H1 (cell line): Measurements from ENCODE around the gene ELL. TPM values are rescaled to one million over a fixed set of nuclear protein-coding genes. Genes with fewer than 3 reads are reported as not detected.
A peak's percentile ranks its signal among the peaks of the same experiment; 100 is the strongest.

Experiments
- CTCF ChIA-PET: fragments of 300-600 bp; sonication (Branson Sonifier 250); formaldehyde crosslinking; loops from one replicate; lab custom pipeline; 2021; ENCODE audit not compliant: partially characterized antibody; lab: Charles Lee
- POLR2A ChIA-PET: fragments of 300-600 bp; sonication (Branson Sonifier 250); formaldehyde crosslinking; loops from one replicate; lab custom pipeline; 2021; ENCODE audit warnings: inconsistent platforms; ENCODE audit not compliant: partially characterized antibody; lab: Charles Lee
- DNase-seq, 2 experiments: peaks; one replicate each; pipeline versions ENCODE4 v3.0.0 to v3.0.0-alpha.2; 2010 to 2022; ENCODE audit warnings: low spot score in 2 of 2, low read depth in 1 of 2, mixed read lengths in 1 of 2
- FAIRE-seq: peaks from 2 replicates; lab custom pipeline; 2011; peaks lifted over from hg19 to GRCh38; lab: Jason Lieb, UNC
- H2AFZ ChIP-seq: 2 replicates; pipeline ENCODE4 v1.8.1; 2012; ENCODE audit warnings: low read length, inconsistent platforms
- H2AK5ac ChIP-seq: 2 replicates; pipeline ENCODE4 v1.6.1; 2013; ENCODE audit warnings: low read depth, low read length
- H2BK120ac ChIP-seq: replicated peaks from 2 replicates; pipeline ENCODE3; 2013; ENCODE audit warnings: low read depth, low read length, inconsistent platforms
- H2BK12ac ChIP-seq: 2 replicates; pipeline ENCODE4 v1.6.1; 2013; ENCODE audit warnings: low read depth, low read length
- H2BK15ac ChIP-seq: 2 replicates; pipeline ENCODE4 v1.6.1; 2013; ENCODE audit warnings: low read length
- H2BK20ac ChIP-seq: 2 replicates; pipeline ENCODE4 v1.6.1; 2013; ENCODE audit warnings: low read length
- H2BK5ac ChIP-seq: 2 replicates; pipeline ENCODE4 v1.6.1; 2013; ENCODE audit warnings: low read depth, low read length
- H3K14ac ChIP-seq: 2 replicates; pipeline ENCODE4 v1.6.1; 2013; ENCODE audit warnings: inconsistent platforms; ENCODE audit not compliant: insufficient read length
- H3K18ac ChIP-seq: 2 replicates; pipeline ENCODE4 v1.6.1; 2013; ENCODE audit warnings: low read length; ENCODE audit errors: extremely low read depth
- H3K23ac ChIP-seq: 2 replicates; pipeline ENCODE4 v1.6.1; 2013; ENCODE audit warnings: inconsistent platforms; ENCODE audit not compliant: insufficient read length
- H3K23me2 ChIP-seq: 2 replicates; pipeline ENCODE4 v1.6.1; 2013; ENCODE audit warnings: low read depth, low read length
- H3K27ac ChIP-seq: 2 replicates; pipeline ENCODE4 v1.6.1; 2011; ENCODE audit warnings: low read depth, low read length, inconsistent platforms
- H3K27me3 ChIP-seq, 4 experiments: replicated peaks in 1 of 4; 1 replicate in 1 of 4; 2 replicates in 3 of 4; pipeline versions ENCODE4 v1.6.1 to v1.8.1; 2011 to 2013; ENCODE audit warnings: low read length in 3 of 4, mild to moderate bottlenecking in 3 of 4, inconsistent platforms in 2 of 4, mixed read lengths in 2 of 4, moderate library complexity in 1 of 4; ENCODE audit not compliant: control insufficient read depth in 3 of 4, insufficient read depth in 3 of 4; ENCODE audit errors: extremely low read depth in 1 of 4
- H3K36me3 ChIP-seq, 4 experiments: 2 replicates each; pipeline versions ENCODE4 v1.6.1 to v1.8.1; 2011 to 2013; ENCODE audit warnings: mild to moderate bottlenecking in 4 of 4, low read length in 3 of 4, moderate library complexity in 2 of 4, control low read depth in 1 of 4, inconsistent platforms in 1 of 4; ENCODE audit not compliant: insufficient read depth in 4 of 4, control insufficient read depth in 2 of 4
- H3K4ac ChIP-seq: replicated peaks from 2 replicates; pipeline ENCODE3; 2013; ENCODE audit warnings: low read length, low read depth, mixed read lengths, inconsistent platforms; ENCODE audit not compliant: insufficient read length
- H3K4me1 ChIP-seq, 4 experiments: replicated peaks in 1 of 4; 1 replicate in 1 of 4; 2 replicates in 3 of 4; pipeline versions ENCODE4 v1.6.1 to v1.8.1; 2011 to 2013; ENCODE audit warnings: low read length in 3 of 4, inconsistent platforms in 2 of 4, mixed read lengths in 1 of 4; ENCODE audit not compliant: insufficient read depth in 4 of 4, control insufficient read depth in 3 of 4
- H3K4me2 ChIP-seq, 2 experiments: 2 replicates each; pipeline versions ENCODE4 v1.6.1 to v1.8.1; 2011 to 2013; ENCODE audit warnings: low read depth in 2 of 2, low read length in 2 of 2, control low read depth in 1 of 2, inconsistent platforms in 1 of 2, mild to moderate bottlenecking in 1 of 2; ENCODE audit not compliant: insufficient read depth in 1 of 2
- H3K4me3 ChIP-seq, 4 experiments: fragments of 200-600, 300-600 bp in 1 of 4; sonication (generic), shearing (Covaris generic), sonication (Bioruptor Twin) in 1 of 4; 2 replicates each; pipeline versions ENCODE4 v1.5.1 to v1.8.1; 2011 to 2016; ENCODE audit warnings: low read length in 4 of 4, low read depth in 3 of 4, control low read depth in 2 of 4, inconsistent platforms in 2 of 4, mild to moderate bottlenecking in 2 of 4, mixed read lengths in 1 of 4, moderate library complexity in 1 of 4; ENCODE audit not compliant: insufficient read depth in 2 of 4; ENCODE audit errors: extremely low read depth in 1 of 4
- H3K56ac ChIP-seq: replicated peaks from 2 replicates; pipeline ENCODE3; 2013; ENCODE audit warnings: low read depth, mild to moderate bottlenecking, mixed read lengths, low read length, inconsistent platforms; ENCODE audit not compliant: insufficient read length
- H3K79me1 ChIP-seq: 2 replicates; pipeline ENCODE4 v1.6.1; 2013; ENCODE audit warnings: low read depth, low read length, control low read depth
- H3K79me2 ChIP-seq, 2 experiments: 2 replicates each; pipeline versions ENCODE4 v1.6.1 to v1.8.1; 2012 to 2013; ENCODE audit warnings: low read length in 2 of 2, mild to moderate bottlenecking in 2 of 2, inconsistent platforms in 1 of 2; ENCODE audit not compliant: insufficient read depth in 2 of 2, control insufficient read depth in 1 of 2
- H3K9ac ChIP-seq, 4 experiments: replicated peaks in 1 of 4; 1 replicate in 1 of 4; 2 replicates in 3 of 4; pipeline versions ENCODE4 v1.6.1 to v1.8.1; 2011 to 2013; ENCODE audit warnings: low read depth in 3 of 4, low read length in 3 of 4, control low read depth in 2 of 4, mild to moderate bottlenecking in 2 of 4, moderate library complexity in 2 of 4, inconsistent platforms in 1 of 4; ENCODE audit errors: extremely low read depth in 1 of 4
- H3K9me3 ChIP-seq, 2 experiments: 2 replicates each; pipeline versions ENCODE4 v1.6.1 to v1.8.1; 2012 to 2013; ENCODE audit warnings: mild to moderate bottlenecking in 2 of 2, moderate library complexity in 2 of 2, control low read depth in 1 of 2, inconsistent platforms in 1 of 2, low read depth in 1 of 2, low read length in 1 of 2, mixed read lengths in 1 of 2; ENCODE audit not compliant: insufficient read depth in 2 of 2
- H4K20me1 ChIP-seq, 2 experiments: replicated peaks in 1 of 2; 2 replicates each; pipeline versions ENCODE3 to v1.8.1; 2011 to 2013; ENCODE audit warnings: inconsistent platforms in 2 of 2, low read length in 2 of 2, mild to moderate bottlenecking in 1 of 2; ENCODE audit not compliant: insufficient read depth in 2 of 2, control insufficient read depth in 1 of 2
- H4K5ac ChIP-seq: 2 replicates; pipeline ENCODE4 v1.6.1; 2013; ENCODE audit warnings: low read length, low read depth, mixed read lengths, inconsistent platforms; ENCODE audit not compliant: insufficient read length
- H4K8ac ChIP-seq: 2 replicates; pipeline ENCODE4 v1.8.0; 2013; ENCODE audit warnings: mild to moderate bottlenecking, moderate library complexity, low read length, inconsistent platforms; ENCODE audit not compliant: insufficient read depth; ENCODE audit errors: extremely low read depth
- H4K91ac ChIP-seq: replicated peaks from 2 replicates; pipeline ENCODE3; 2013; ENCODE audit warnings: low read length, mixed read lengths, inconsistent platforms; ENCODE audit not compliant: insufficient read length
- FOSL1 ChIP-seq: IDR thresholded peaks from 2 replicates; pipeline ENCODE4 v1.6.1; 2011; ENCODE audit warnings: mild to moderate bottlenecking, low read depth, low read length, moderate library complexity; ENCODE audit not compliant: insufficient read depth
- HDAC2 ChIP-seq, 2 experiments: fragments of 300-600 bp in 1 of 2; sonication (generic) in 1 of 2; IDR thresholded peaks; 2 replicates each; pipeline ENCODE4 v1.6.1; 2011 to 2012; ENCODE audit warnings: low read depth in 2 of 2, low read length in 2 of 2, mild to moderate bottlenecking in 2 of 2, moderate library complexity in 2 of 2, borderline replicate concordance in 1 of 2, inconsistent platforms in 1 of 2
- RAD21 ChIP-seq, 2 experiments: IDR thresholded peaks in 1 of 2; conservative IDR thresholded peaks in 1 of 2; 2 replicates each; pipeline ENCODE4 v1.6.1; 2011; ENCODE audit warnings: low read depth in 2 of 2, low read length in 2 of 2, improper control_type of control experiment in 1 of 2, inconsistent platforms in 1 of 2, mild to moderate bottlenecking in 1 of 2, moderate library complexity in 1 of 2
- WGBS, 2 experiments: shearing (Covaris generic) in 1 of 2; methylation state at CpG; one replicate each; pipeline versions ENCODE4 v1.1.6 to v1.1.7; 2013 to 2015; ENCODE audit warnings: low lambda C conversion rate in 2 of 2, mixed read lengths in 2 of 2, inconsistent platforms in 1 of 2, low coverage in 1 of 2, missing lambda C conversion rate in 1 of 2; ENCODE audit not compliant: insufficient replicate concordance in 2 of 2, insufficient coverage in 1 of 2, insufficient read length in 1 of 2; ENCODE audit errors: extremely low coverage in 1 of 2, missing lambda C conversion rate in 1 of 2; 5-methylcytosine and 5-hydroxymethylcytosine counted together
- polyA plus RNA-seq, 7 experiments: library from polyadenylated mRNA; depleted of rRNA in 3 of 7; stranded (reverse) in 5 of 7; unstranded in 2 of 7; fragments of >200 nt in 5 of 7; fragments of 200-250 nt in 2 of 7; gene quantifications; 1 replicate in 5 of 7; 2 replicates in 1 of 7; 4 replicates in 1 of 7; pipeline versions ENCODE4 v1.2.1 to v1.2.3, GENCODE V29; 2011 to 2013; ENCODE audit warnings: missing spikeins in 2 of 7, mixed read lengths in 2 of 7
- total RNA-seq: library from RNA; stranded (reverse); fragmentation: NEBNext Ultra II Directional; extraction: Animal tissue kit (Norgen Biotek cat#: 25700); gene quantifications from 2 replicates; pipeline ENCODE4 v1.2.1, GENCODE V29; 2021
- TF ChIP-seq, protein P1 (sequence below): IDR thresholded peaks from 2 replicates; pipeline ENCODE4 v1.6.1; 2012; ENCODE audit warnings: inconsistent platforms
- TF ChIP-seq, protein P2 (sequence below), 3 experiments: IDR thresholded peaks; 1 replicate in 2 of 3; 2 replicates in 1 of 3; pipeline versions ENCODE4 v1.5.1 to v1.6.1; 2011; ENCODE audit warnings: low read length in 3 of 3, mild to moderate bottlenecking in 3 of 3, inconsistent platforms in 2 of 3, low read depth in 1 of 3, moderate library complexity in 1 of 3; ENCODE audit not compliant: insufficient read depth in 1 of 3; ENCODE audit errors: control extremely low read depth in 1 of 3

Gene ELL
- total and polyA plus RNA-seq, 2 of the 8 experiments (the other 6 are each of a cell fraction or from before 2014, with no cell fraction given): 5.2 to 10.5 TPM

DNA sequence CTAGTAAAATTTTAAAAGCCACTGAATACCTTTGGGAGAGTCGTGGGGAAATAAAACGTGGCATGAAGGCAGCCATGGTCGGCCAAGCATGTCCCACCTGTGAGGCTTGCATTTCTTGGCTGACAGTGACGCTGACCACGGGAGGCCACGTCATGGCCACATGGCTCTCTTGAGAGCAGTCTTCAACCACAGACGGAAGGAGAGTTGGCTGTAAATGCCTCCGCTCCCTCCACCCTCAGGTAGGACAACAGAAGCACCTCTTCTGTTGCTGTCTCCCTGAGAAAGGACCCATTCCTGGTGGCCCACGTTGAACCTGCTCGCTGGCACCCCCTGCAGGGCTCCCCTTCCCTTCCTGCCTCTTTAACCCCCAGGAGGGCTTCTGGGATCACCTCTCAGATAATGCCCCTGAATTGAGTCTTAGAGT is 113.8 kb downstream of the ELL start:
- no peaks in the 10 kb centered on the region for H3K36me3 ChIP-seq
- no peak overlapping the region for H3K4me2 ChIP-seq
- H3K4me1 ChIP-seq: no peaks in the 10 kb centered on the region
- H2BK15ac ChIP-seq: peak overlapping the region; percentile 23; the same call in 1 of the 2 replicates
- DNase-seq (peak in 1 of 2 experiments; percentile 86), FAIRE-seq (no peak)
- no peaks in the 10 kb centered on the region for H3K79me2 ChIP-seq
- no peak overlapping the region for H3K56ac ChIP-seq
- no peak overlapping the region for H3K27ac ChIP-seq
- H4K91ac ChIP-seq: peak overlapping the region; percentile 45
- no peak overlapping the region for H2BK5ac ChIP-seq
- no peak overlapping the region for H2BK120ac ChIP-seq
- H2BK20ac ChIP-seq: no peak overlapping the region
- ChIA-PET POLR2A (no interaction called here), CTCF (interaction anchor here (1.0 to 12.8 kb wide), 5 partner anchors 19 to 128 kb away, joined by 4 to 174 read pairs (median 4); partner anchors contain the start of gene GDF15)
- H3K14ac ChIP-seq: no peak overlapping the region
- no peak overlapping the region for H3K18ac ChIP-seq
- H3K23me2 ChIP-seq: no peaks in the 10 kb centered on the region
- WGBS, 2 experiments: 73% methylated on average over 10 of the region's 10 CpGs; no CpG with 5 or more reads in 1 of the 2 experiments
- H2AFZ ChIP-seq: no peak overlapping the region
- no peak overlapping the region for H3K23ac ChIP-seq
- no peak overlapping the region for H3K4me3 ChIP-seq
- no peak overlapping the region for H3K9ac ChIP-seq
- no peak overlapping the region for H3K4ac ChIP-seq
- H2AK5ac ChIP-seq: no peak overlapping the region
- no peaks in the 10 kb centered on the region for H3K9me3 ChIP-seq
- H4K8ac ChIP-seq: no peak overlapping the region
- no peak overlapping the region for H4K5ac ChIP-seq
- H3K27me3 ChIP-seq: no peaks in the 10 kb centered on the region
- TF ChIP-seq RAD21 (IDR thresholded peaks at IDR 0.05 in 1 of 2, conservative IDR thresholded peaks at IDR 0.05 in 1 of 2; ENCODE audit: low read depth in 2 of 2, low read length in 2 of 2): peak; percentile 62 to 69
- TF ChIP-seq, protein P1, sequence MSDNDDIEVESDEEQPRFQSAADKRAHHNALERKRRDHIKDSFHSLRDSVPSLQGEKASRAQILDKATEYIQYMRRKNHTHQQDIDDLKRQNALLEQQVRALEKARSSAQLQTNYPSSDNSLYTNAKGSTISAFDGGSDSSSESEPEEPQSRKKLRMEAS: 0 out of 2 replicates have a peak, but pooled peaks have one; percentile 14
- no peak for TF ChIP-seq FOSL1
- TF ChIP-seq, protein P2, sequence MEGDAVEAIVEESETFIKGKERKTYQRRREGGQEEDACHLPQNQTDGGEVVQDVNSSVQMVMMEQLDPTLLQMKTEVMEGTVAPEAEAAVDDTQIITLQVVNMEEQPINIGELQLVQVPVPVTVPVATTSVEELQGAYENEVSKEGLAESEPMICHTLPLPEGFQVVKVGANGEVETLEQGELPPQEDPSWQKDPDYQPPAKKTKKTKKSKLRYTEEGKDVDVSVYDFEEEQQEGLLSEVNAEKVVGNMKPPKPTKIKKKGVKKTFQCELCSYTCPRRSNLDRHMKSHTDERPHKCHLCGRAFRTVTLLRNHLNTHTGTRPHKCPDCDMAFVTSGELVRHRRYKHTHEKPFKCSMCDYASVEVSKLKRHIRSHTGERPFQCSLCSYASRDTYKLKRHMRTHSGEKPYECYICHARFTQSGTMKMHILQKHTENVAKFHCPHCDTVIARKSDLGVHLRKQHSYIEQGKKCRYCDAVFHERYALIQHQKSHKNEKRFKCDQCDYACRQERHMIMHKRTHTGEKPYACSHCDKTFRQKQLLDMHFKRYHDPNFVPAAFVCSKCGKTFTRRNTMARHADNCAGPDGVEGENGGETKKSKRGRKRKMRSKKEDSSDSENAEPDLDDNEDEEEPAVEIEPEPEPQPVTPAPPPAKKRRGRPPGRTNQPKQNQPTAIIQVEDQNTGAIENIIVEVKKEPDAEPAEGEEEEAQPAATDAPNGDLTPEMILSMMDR (IDR thresholded peaks at IDR 0.05; ENCODE audit: control extremely low read depth in 1 of 3, insufficient read depth in 1 of 3, low read depth in 1 of 3, low read length in 3 of 3): peak; percentile 63 to 82 (median 72)
- no peak for TF ChIP-seq HDAC2 (IDR thresholded peaks at IDR 0.05; ENCODE audit: borderline replicate concordance in 1 of 2, low read depth in 2 of 2, low read length in 2 of 2)
- H3K79me1 ChIP-seq: no peaks in the 10 kb centered on the region
- H4K20me1 ChIP-seq: no peaks in the 10 kb centered on the region
- H2BK12ac ChIP-seq: peak overlapping the region; percentile 95; the same call in 1 of the 2 replicates
